Neural cell (in vitro differentiated cells): ENCODE measurements around the gene LRP2.

Experiments
- EP300 ChIP-seq: fragments of 450-650 bp; conservative IDR thresholded peaks from 2 replicates; pipeline ENCODE4 v1.6.1; 2014; ENCODE audit warnings: antibody characterized with exemption, mild to moderate bottlenecking, moderate library complexity; ENCODE audit not compliant: poor library complexity, severe bottlenecking
- EZH2 ChIP-seq: fragments of 200-600, 300-800 bp; shearing (Covaris generic), sonication (generic); IDR thresholded peaks from 2 replicates; pipeline ENCODE4 v1.6.1; 2014; ENCODE audit warnings: antibody characterized with exemption, low read length, borderline replicate concordance, mild to moderate bottlenecking; ENCODE audit not compliant: insufficient read depth, poor library complexity, severe bottlenecking
- MXI1 ChIP-seq: fragments of 450-650 bp; conservative IDR thresholded peaks from 2 replicates; pipeline ENCODE4 v1.6.1; 2014; ENCODE audit warnings: antibody characterized with exemption, mild to moderate bottlenecking; ENCODE audit not compliant: poor library complexity, severe bottlenecking
- POLR2AphosphoS5 ChIP-seq: IDR thresholded peaks from 2 replicates; pipeline ENCODE4 v1.6.1; 2012
- RAD21 ChIP-seq: fragments of 450-650 bp; conservative IDR thresholded peaks from 2 replicates; pipeline ENCODE4 v1.6.1; 2014; ENCODE audit warnings: antibody characterized with exemption, mild to moderate bottlenecking, moderate library complexity
- SMC3 ChIP-seq: fragments of 450-650 bp; conservative IDR thresholded peaks from 2 replicates; pipeline ENCODE4 v1.6.1; 2014; ENCODE audit warnings: antibody characterized with exemption, mild to moderate bottlenecking, moderate library complexity; ENCODE audit not compliant: poor library complexity
- TAF1 ChIP-seq: IDR thresholded peaks from 2 replicates; pipeline ENCODE4 v1.6.1; 2012; ENCODE audit warnings: low read depth
- TF ChIP-seq, protein P1 (sequence below): fragments of 450-650 bp; IDR thresholded peaks from 2 replicates; pipeline ENCODE4 v1.5.1; 2014; ENCODE audit warnings: antibody characterized with exemption, mild to moderate bottlenecking, moderate library complexity; ENCODE audit not compliant: poor library complexity, severe bottlenecking
- TF ChIP-seq, protein P2 (sequence below): IDR thresholded peaks from 2 replicates; pipeline ENCODE4 v1.6.1; 2012; ENCODE audit warnings: borderline replicate concordance

DNA sequence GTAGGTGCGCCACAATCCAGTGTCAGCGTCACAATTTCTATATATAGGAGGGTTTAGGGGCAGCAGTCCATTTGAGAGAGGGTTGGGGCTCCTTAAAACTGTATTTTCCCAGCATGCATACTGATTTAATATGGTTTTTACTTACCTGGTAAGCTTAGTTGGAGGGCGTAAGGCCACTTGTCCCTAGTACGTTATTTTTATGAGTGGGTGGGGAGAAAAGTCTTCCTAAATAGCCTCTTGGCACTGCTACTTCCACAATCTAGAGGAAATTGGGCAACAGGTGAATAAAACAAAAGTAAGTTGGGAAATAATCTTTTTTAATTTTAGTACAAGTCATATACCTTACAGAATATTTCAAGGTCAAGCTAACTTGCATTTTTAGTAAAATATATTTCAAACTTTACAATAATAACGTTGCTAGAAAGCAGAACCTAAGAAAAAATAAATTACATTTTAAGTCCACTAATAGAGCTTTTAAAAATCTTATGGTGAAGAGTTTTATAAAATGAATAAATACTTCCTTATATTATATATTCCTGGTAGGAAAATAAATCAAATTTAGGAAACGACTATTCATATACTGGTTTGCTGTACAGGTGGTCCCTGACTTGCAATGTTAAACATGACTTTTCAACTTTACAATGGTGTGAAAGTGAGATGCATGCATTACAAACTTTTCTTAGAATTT, 272.1 kb downstream of the LRP2 start:
- TF ChIP-seq, protein P1, sequence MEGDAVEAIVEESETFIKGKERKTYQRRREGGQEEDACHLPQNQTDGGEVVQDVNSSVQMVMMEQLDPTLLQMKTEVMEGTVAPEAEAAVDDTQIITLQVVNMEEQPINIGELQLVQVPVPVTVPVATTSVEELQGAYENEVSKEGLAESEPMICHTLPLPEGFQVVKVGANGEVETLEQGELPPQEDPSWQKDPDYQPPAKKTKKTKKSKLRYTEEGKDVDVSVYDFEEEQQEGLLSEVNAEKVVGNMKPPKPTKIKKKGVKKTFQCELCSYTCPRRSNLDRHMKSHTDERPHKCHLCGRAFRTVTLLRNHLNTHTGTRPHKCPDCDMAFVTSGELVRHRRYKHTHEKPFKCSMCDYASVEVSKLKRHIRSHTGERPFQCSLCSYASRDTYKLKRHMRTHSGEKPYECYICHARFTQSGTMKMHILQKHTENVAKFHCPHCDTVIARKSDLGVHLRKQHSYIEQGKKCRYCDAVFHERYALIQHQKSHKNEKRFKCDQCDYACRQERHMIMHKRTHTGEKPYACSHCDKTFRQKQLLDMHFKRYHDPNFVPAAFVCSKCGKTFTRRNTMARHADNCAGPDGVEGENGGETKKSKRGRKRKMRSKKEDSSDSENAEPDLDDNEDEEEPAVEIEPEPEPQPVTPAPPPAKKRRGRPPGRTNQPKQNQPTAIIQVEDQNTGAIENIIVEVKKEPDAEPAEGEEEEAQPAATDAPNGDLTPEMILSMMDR: no peak
- TF ChIP-seq POLR2AphosphoS5 (no peak), RAD21 (no peak), EZH2 (no peak), SMC3 (no peak), EP300 (no peak), TAF1 (no peak), MXI1 (no peak)
- TF ChIP-seq, protein P2, sequence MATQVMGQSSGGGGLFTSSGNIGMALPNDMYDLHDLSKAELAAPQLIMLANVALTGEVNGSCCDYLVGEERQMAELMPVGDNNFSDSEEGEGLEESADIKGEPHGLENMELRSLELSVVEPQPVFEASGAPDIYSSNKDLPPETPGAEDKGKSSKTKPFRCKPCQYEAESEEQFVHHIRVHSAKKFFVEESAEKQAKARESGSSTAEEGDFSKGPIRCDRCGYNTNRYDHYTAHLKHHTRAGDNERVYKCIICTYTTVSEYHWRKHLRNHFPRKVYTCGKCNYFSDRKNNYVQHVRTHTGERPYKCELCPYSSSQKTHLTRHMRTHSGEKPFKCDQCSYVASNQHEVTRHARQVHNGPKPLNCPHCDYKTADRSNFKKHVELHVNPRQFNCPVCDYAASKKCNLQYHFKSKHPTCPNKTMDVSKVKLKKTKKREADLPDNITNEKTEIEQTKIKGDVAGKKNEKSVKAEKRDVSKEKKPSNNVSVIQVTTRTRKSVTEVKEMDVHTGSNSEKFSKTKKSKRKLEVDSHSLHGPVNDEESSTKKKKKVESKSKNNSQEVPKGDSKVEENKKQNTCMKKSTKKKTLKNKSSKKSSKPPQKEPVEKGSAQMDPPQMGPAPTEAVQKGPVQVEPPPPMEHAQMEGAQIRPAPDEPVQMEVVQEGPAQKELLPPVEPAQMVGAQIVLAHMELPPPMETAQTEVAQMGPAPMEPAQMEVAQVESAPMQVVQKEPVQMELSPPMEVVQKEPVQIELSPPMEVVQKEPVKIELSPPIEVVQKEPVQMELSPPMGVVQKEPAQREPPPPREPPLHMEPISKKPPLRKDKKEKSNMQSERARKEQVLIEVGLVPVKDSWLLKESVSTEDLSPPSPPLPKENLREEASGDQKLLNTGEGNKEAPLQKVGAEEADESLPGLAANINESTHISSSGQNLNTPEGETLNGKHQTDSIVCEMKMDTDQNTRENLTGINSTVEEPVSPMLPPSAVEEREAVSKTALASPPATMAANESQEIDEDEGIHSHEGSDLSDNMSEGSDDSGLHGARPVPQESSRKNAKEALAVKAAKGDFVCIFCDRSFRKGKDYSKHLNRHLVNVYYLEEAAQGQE: no peak
